A549 (cell line): Measurements from ENCODE around the gene PNPLA7. TPM values are rescaled to one million over a fixed set of nuclear protein-coding genes. Genes with fewer than 3 reads are reported as not detected.
A peak's percentile ranks its signal among the peaks of the same experiment; 100 is the strongest.

ENCODE experiments used
- ATAC-seq, 2 experiments: fragments of 200-7000 bp in 1 of 2; fragments of >200 bp in 1 of 2; cut with Nextera tagmentation in 1 of 2; cut with Tn5 transposase in 1 of 2; 3 replicates each; pipeline versions ENCODE4 v1.8.0 to v1.9.1; 2018 to 2020; ENCODE audit warnings: mild to moderate bottlenecking in 1 of 2, moderate library complexity in 1 of 2
- CTCF ChIA-PET: fragments of 300-600 bp; sonication (Branson Sonifier 250); formaldehyde crosslinking; extraction: SDS; loops from one replicate; lab custom pipeline; 2021; ENCODE audit warnings: antibody characterized with exemption, inconsistent platforms; lab: Yijun Ruan, JAX
- POLR2A ChIA-PET: fragments of 350-600 bp; formaldehyde crosslinking; extraction: SDS; loops from one replicate; lab custom pipeline; 2021; ENCODE audit warnings: antibody characterized with exemption, inconsistent platforms; lab: Yijun Ruan, JAX
- DNase-seq, 2 experiments: peaks; one replicate each; pipeline versions ENCODE4 v3.0.0 to v3.0.0-alpha.2; 2011 to 2016; ENCODE audit warnings: low read depth in 1 of 2, low spot score in 1 of 2
- FAIRE-seq: peaks from 2 replicates; lab custom pipeline; 2011; peaks lifted over from hg19 to GRCh38; lab: Jason Lieb, UNC
- H3K27ac ChIP-seq, 2 experiments: fragments of >200 bp; sonication (Bioruptor Twin); formaldehyde crosslinking; 3 replicates each; pipeline ENCODE4 v1.5.1; 2016 to 2017
- H3K4me1 ChIP-seq: fragments of >200 bp; sonication (Bioruptor Twin); formaldehyde crosslinking; 3 replicates; pipeline ENCODE4 v1.6.1; 2016
- H3K4me2 ChIP-seq: fragments of >200 bp; sonication (Bioruptor Twin); formaldehyde crosslinking; 3 replicates; pipeline ENCODE4 v1.6.1; 2016
- H3K4me3 ChIP-seq: fragments of >200 bp; sonication (Bioruptor Twin); formaldehyde crosslinking; 3 replicates; pipeline ENCODE4 v1.5.1; 2016
- H3K9me3 ChIP-seq: fragments of >200 bp; sonication (Bioruptor Twin); formaldehyde crosslinking; 3 replicates; pipeline ENCODE4 v1.6.1; 2016
- ATOH8 ChIP-seq: fragments of 250-450 bp; sonication (Bioruptor Pico); IDR thresholded peaks from 2 replicates; pipeline ENCODE4 v1.5.0; 2020; ENCODE audit warnings: low read depth, mild to moderate bottlenecking, moderate library complexity
- CEBPB ChIP-seq, 2 experiments: fragments of >200 bp in 1 of 2; sonication (Bioruptor Twin) in 1 of 2; formaldehyde crosslinking in 1 of 2; IDR thresholded peaks; 2 replicates each; pipeline ENCODE4 v1.6.1; 2012 to 2016
- CHD2 ChIP-seq: fragments of 150-350 bp; IDR thresholded peaks from 2 replicates; pipeline ENCODE4 v1.6.1; 2014; ENCODE audit warnings: low read length; ENCODE audit not compliant: partially characterized antibody
- CTCF ChIP-seq: fragments of >200 bp; sonication (Bioruptor Twin); formaldehyde crosslinking; IDR thresholded peaks from 3 replicates; pipeline ENCODE4 v1.5.1; 2016
- E2F6 ChIP-seq: IDR thresholded peaks from 2 replicates; pipeline ENCODE4 v1.6.1; 2012; ENCODE audit warnings: low read depth, borderline replicate concordance
- FOSL2 ChIP-seq, 2 experiments: fragments of 450-650 bp in 1 of 2; fragments of >200 bp in 1 of 2; sonication (Bioruptor Twin) in 1 of 2; formaldehyde crosslinking; IDR thresholded peaks; 2 replicates each; pipeline versions ENCODE4 v1.5.0 to v1.6.1; 2016 to 2020; ENCODE audit warnings: mild to moderate bottlenecking in 1 of 2, moderate library complexity in 1 of 2
- GATA3 ChIP-seq: IDR thresholded peaks from 2 replicates; pipeline ENCODE4 v1.6.1; 2012; ENCODE audit warnings: borderline replicate concordance
- HOXB13 ChIP-seq: fragments of 250-450 bp; sonication (Bioruptor Pico); IDR thresholded peaks from 2 replicates; pipeline ENCODE4 v1.5.0; 2020; ENCODE audit warnings: low read depth, mild to moderate bottlenecking, moderate library complexity
- JUN ChIP-seq, 2 experiments: fragments of >200 bp; sonication (Bioruptor Twin); formaldehyde crosslinking; IDR thresholded peaks; 2 replicates in 1 of 2; 3 replicates in 1 of 2; pipeline ENCODE4 v1.6.1; 2016 to 2017
- KDM1A ChIP-seq: fragments of 200-600 bp; sonication (generic); IDR thresholded peaks from 2 replicates; pipeline ENCODE4 v1.6.1; 2016; ENCODE audit warnings: low read depth, mild to moderate bottlenecking
- MAX ChIP-seq: IDR thresholded peaks from 2 replicates; pipeline ENCODE4 v1.6.1; 2012
- POLR2AphosphoS2 ChIP-seq: conservative IDR thresholded peaks from 2 replicates; pipeline ENCODE4 v1.6.1; 2012; ENCODE audit warnings: low read length, improper control_type of control experiment, inconsistent platforms
- TFCP2L1 ChIP-seq: fragments of 250-450 bp; sonication (Bioruptor Pico); IDR thresholded peaks from 2 replicates; pipeline ENCODE4 v1.5.0; 2021; ENCODE audit warnings: mild to moderate bottlenecking
- ZFP36 ChIP-seq: fragments of 450-650 bp; IDR thresholded peaks from 2 replicates; pipeline ENCODE4 v1.6.1; 2014; ENCODE audit warnings: borderline replicate concordance; ENCODE audit not compliant: partially characterized antibody
- ZSCAN20 ChIP-seq: fragments of 250-450 bp; sonication (Bioruptor Pico); IDR thresholded peaks from 2 replicates; pipeline ENCODE4 v1.8.0; 2022; ENCODE audit warnings: mild to moderate bottlenecking, moderate library complexity
- WGBS: methylation state at CpG from one replicate; pipeline ENCODE4 v1.1.6; 2017; ENCODE audit errors: missing lambda C conversion rate; 5-methylcytosine and 5-hydroxymethylcytosine counted together
- polyA plus RNA-seq, 4 experiments: library from polyadenylated mRNA; depleted of rRNA in 3 of 4; stranded (reverse); fragments of >200 nt; fragmentation: RNase III in 1 of 4; extraction: RNeasy Plus Mini Kit Qiagen cat#74134 plus additional on column Dnase treatment in 1 of 4; gene quantifications; 2 replicates in 3 of 4; 3 replicates in 1 of 4; pipeline ENCODE4 v1.2.3, GENCODE V29; 2011 to 2017
- TF ChIP-seq, protein P1 (sequence below): fragments of >200 bp; sonication (Bioruptor Twin); formaldehyde crosslinking; IDR thresholded peaks from 3 replicates; pipeline ENCODE4 v1.6.1; 2016

PNPLA7 gene
- polyA plus RNA-seq, 2 of the 4 experiments (the other 2 are of a cell fraction) = 0.31 to 1.1 TPM

DNA sequence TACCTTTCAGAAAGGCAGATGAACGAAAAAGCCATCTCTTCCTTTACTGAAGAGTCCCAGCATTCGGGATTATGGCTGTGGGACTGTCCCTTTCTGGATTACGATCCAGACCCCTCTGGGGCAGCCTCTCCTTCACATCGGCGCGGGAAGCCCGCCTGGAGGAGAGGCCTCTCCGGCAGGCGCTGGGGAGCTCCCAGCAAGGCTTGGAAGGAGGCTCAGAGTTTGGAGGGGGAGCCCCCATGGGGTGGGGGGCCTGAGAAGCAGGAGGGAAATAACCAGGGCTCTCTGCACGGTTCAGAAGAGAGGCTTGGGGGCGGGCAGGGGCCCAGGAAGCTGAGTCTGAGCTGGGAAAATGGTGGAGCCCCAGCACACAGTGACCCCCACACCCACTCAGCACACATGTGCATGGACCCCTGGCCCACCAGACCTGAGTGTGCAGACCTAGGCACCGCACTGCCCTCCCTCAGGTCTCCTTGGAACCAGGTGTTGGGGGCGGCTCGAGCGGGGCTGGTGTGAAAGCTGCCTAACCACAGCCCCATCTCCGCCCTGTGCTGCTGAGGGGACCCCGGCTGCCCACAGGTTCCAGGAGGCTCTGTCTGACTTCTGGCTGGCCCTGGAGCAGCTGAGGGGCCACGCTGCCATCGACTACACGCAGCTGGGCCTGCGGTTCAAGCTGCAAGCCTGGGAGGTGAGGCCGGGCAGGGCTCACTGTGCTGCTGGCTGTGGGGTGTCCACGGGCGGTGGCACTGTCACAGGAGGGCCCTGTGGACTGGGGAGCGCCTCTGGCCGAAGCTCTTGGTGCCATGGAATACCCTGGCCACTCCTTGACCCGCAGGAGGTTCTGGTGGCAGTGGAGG, 122.5 kb downstream of the PNPLA7 start (continued):
- no peak for TF ChIP-seq CTCF

DNA sequence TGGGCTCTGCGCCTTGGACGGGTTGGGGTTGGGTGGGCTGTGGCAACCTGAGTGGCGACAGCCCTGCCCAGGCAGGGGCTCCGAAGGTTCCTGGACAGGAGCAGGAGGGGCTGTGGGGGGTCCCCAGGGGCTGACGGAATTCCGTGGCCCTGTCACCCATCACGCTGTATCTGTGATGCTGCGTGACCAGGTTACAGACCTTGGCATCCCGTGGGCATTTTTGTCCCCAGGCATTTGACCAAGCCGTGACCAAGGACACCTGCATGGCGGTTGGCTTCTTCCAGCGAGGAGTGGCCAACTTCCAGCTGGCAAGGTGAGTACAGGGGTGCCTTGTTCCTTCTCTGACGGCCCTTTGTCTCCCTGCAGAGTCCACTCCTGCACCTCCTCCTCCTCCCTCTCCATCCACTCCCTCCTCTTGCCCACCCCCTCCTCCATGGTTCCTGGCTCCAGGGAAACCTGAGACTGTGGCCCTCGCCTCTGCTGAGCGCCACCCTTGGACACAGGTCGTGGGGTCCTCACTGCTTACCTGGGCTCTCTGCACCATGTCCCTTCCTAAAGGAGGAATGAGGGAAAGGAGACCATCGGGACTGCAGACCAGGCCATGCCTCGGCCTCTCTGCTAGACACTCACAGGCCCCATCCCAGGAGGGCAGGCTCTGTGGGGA, 124.1 kb downstream of the PNPLA7 start:
- WGBS = 89% methylated on average over 16 of the region's 18 CpGs
- CTCF ChIA-PET = interaction anchor here (1.1 to 8.1 kb wide), 2 partner anchors 19 to 152 kb away, joined by 3 to 98 read pairs; partner anchors contain the start of gene ENTPD8
- no peak for ATAC-seq
- no peak for FAIRE-seq
- TF ChIP-seq HOXB13 (CRISPR knock-in tag) (no peak), ZSCAN20 (CRISPR knock-in tag) (no peak), CEBPB (IDR thresholded peaks at IDR 0.05) (no peak), ATOH8 (no peak), E2F6 (no peak), ZFP36 (no peak), KDM1A (no peak), JUN (IDR thresholded peaks at IDR 0.05) (no peak), CHD2 (no peak), TFCP2L1 (CRISPR knock-in tag) (no peak), GATA3 (no peak)
- TF ChIP-seq, protein P1, sequence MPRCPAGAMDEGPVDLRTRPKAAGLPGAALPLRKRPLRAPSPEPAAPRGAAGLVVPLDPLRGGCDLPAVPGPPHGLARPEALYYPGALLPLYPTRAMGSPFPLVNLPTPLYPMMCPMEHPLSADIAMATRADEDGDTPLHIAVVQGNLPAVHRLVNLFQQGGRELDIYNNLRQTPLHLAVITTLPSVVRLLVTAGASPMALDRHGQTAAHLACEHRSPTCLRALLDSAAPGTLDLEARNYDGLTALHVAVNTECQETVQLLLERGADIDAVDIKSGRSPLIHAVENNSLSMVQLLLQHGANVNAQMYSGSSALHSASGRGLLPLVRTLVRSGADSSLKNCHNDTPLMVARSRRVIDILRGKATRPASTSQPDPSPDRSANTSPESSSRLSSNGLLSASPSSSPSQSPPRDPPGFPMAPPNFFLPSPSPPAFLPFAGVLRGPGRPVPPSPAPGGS = no peak
- no peak overlapping the region for H3K4me3 ChIP-seq
- DNase-seq = no peak
- H3K27ac ChIP-seq = no peak overlapping the region
- POLR2A ChIA-PET = no interaction called here
- no peak overlapping the region for H3K4me2 ChIP-seq
- H3K9me3 ChIP-seq = no peaks in the 10 kb centered on the region
- H3K4me1 ChIP-seq = peaks cover 26% of the 10 kb centered on the region; the same call in 2 of the 3 replicates

- Histone ChIP-seq H3K27ac (peak overlapping the region; percentile 86 to 94), H3K9me3 (no peaks in the 10 kb centered on the region), H3K4me1 (peaks cover 15% of the 10 kb centered on the region; the same call in 2 of the 3 replicates), H3K4me2 (peak overlapping the region; percentile 90), H3K4me3 (peak overlapping the region; percentile 94)
- TF ChIP-seq E2F6 (no peak), MAX (peak; percentile 31; the same call in 1 of the 2 replicates), FOSL2 (IDR thresholded peaks at IDR 0.05) (no peak), FOSL2 (CRISPR knock-in tag; IDR thresholded peaks at IDR 0.05) (peak; percentile 77), POLR2AphosphoS2 (no peak), CEBPB (IDR thresholded peaks at IDR 0.05) (no peak), CTCF (peak; percentile 5; the same call in 1 of the 3 replicates)
- ChIA-PET POLR2A (interaction anchor here (0.6 to 1.7 kb wide), 13 partner anchors 8 to 707 kb away, joined by 3 to 13 read pairs (median 5); partner anchors contain the start of genes ENTPD8, NRARP and NSMF), CTCF (interaction anchor here (0.6 to 3.8 kb wide), 31 partner anchors 11 to 137 kb away, joined by 3 to 86 read pairs (median 4); partner anchors contain the start of genes ENTPD8 and NRARP)
- ATAC-seq = peak; percentile 58
- WGBS = 7% methylated on average over 27 of the region's 77 CpGs
- FAIRE-seq = no peak
- no peak for DNase-seq
Measured at GRCh38 chr9:137423514-137424291, 126.5 kb downstream of the PNPLA7 start.
